ENCODE measurements around the gene FCGR2B. TPM values are rescaled to one million over a fixed set of nuclear protein-coding genes. Genes with fewer than 3 reads are reported as not detected.

Gene FCGR2B
- total and polyA plus RNA-seq, 2 experiments from 2014 or later = not detected

GRCh38 chr1:161706113-161706481 is 43.2 kb downstream of the FCGR2B start:
- Histone ChIP-seq H3K27ac (ENCODE audit: low read depth) (no peak overlapping the region), H3F3A (replicated peaks; ENCODE audit: low read depth) (no peaks in the 10 kb centered on the region), H3K4me1 (ENCODE audit: insufficient read depth) (no peaks in the 10 kb centered on the region), H3K4me3 (no peak overlapping the region), H3K9me2 (ENCODE audit: insufficient read depth) (peaks cover 4% of the 10 kb centered on the region; the same call in 1 of the 2 replicates), H3K27me3 (ENCODE audit: insufficient read depth) (no peaks in the 10 kb centered on the region), H3K4me2 (no peak overlapping the region), H3K79me2 (replicated peaks; ENCODE audit: insufficient read depth) (no peaks in the 10 kb centered on the region), H3K36me3 (ENCODE audit: insufficient read depth) (no peaks in the 10 kb centered on the region), H4K20me1 (replicated peaks; ENCODE audit: insufficient read depth) (no peaks in the 10 kb centered on the region), H2AFZ (no peak overlapping the region)
- no peak for TF ChIP-seq ZNF331 (CRISPR knock-in tag; IDR thresholded peaks at IDR 0.05; ENCODE audit: low read depth)
- no peak for TF ChIP-seq EZH2phosphoT487 (IDR thresholded peaks at IDR 0.05; ENCODE audit: unreplicated experiment)
- TF ChIP-seq CTCF (conservative IDR thresholded peaks at IDR 0.05; ENCODE audit: low read depth in 2 of 2) = no peak
- Mint-ChIP-seq H3K4me3 (no peak overlapping the region), H3K27me3 (ENCODE audit: insufficient read depth, low read depth, poor library complexity) (no peaks in the 10 kb centered on the region), H3K9me3 (no peaks in the 10 kb centered on the region), H3K4me1 (peaks cover 18% of the 10 kb centered on the region), H3K36me3 (ENCODE audit: low read depth) (no peaks in the 10 kb centered on the region), H3K27ac (no peak overlapping the region)
- no peak for ATAC-seq
- DNase-seq (ENCODE audit: low spot score) = no peak

- no peak within 1 kb of the TSS for H3K27ac Mint-ChIP-seq
- H3K36me3 ChIP-seq (ENCODE audit: insufficient read depth) = no peaks in the 10 kb centered on the region
- no peaks in the 10 kb centered on the region for H3K27me3 ChIP-seq (ENCODE audit: insufficient read depth)
- no peak within 1 kb of the TSS for H3K4me2 ChIP-seq
- no peaks in the 10 kb centered on the region for H3F3A ChIP-seq (replicated peaks; ENCODE audit: low read depth)
- no peaks in the 10 kb centered on the region for H3K4me1 ChIP-seq (ENCODE audit: insufficient read depth)
- H3K27ac ChIP-seq (ENCODE audit: low read depth) = no peak within 1 kb of the TSS
- no peak within 1 kb of the TSS for H2AFZ ChIP-seq
- no peak for ATAC-seq
- H3K9me2 ChIP-seq (ENCODE audit: insufficient read depth) = peaks cover 4% of the 10 kb centered on the region; the same call in 1 of the 2 replicates
- H3K4me3 ChIP-seq = no peak within 1 kb of the TSS
- H3K4me1 Mint-ChIP-seq = peaks cover 18% of the 10 kb centered on the region
- peaks cover under 1% of the 10 kb centered on the region for H3K27me3 Mint-ChIP-seq (ENCODE audit: insufficient read depth, low read depth, poor library complexity)
- H3K4me3 Mint-ChIP-seq = no peak within 1 kb of the TSS
- no peak for DNase-seq (ENCODE audit: low spot score)
- H3K79me2 ChIP-seq (replicated peaks; ENCODE audit: insufficient read depth) = no peaks in the 10 kb centered on the region
- H3K36me3 Mint-ChIP-seq (ENCODE audit: low read depth) = no peaks in the 10 kb centered on the region
- H3K9me3 Mint-ChIP-seq = no peaks in the 10 kb centered on the region
- no peaks in the 10 kb centered on the region for H4K20me1 ChIP-seq (replicated peaks; ENCODE audit: insufficient read depth)
- no peak for TF ChIP-seq ZNF114 (CRISPR knock-in tag; IDR thresholded peaks at IDR 0.05)
- TF ChIP-seq ETS1 (IDR thresholded peaks at IDR 0.05) = no peak
- TF ChIP-seq CTCF (conservative IDR thresholded peaks at IDR 0.05; ENCODE audit: low read depth in 2 of 2) = no peak
- TF ChIP-seq ZNF462 (CRISPR knock-in tag; IDR thresholded peaks at IDR 0.05) = no peak
- no peak for TF ChIP-seq EZH2 (IDR thresholded peaks at IDR 0.05; ENCODE audit: low read depth, unreplicated experiment)
These were observed 43.8 kb downstream of the FCGR2B start, which contains the start of gene FCRLA for GRCh38 chr1:161706482-161707347. TSS of gene FCRLA (plus strand) at chr1:161707229. CDS start at chr1:161707265, 36 bp downstream.
